GM19397 (cell line): ENCODE measurements around the gene PRTN3.
"Not testable (repeated sequence)": the region's sequence is repeated elsewhere in the genome, so short reads cannot be mapped to it uniquely, and the experiment has no call there.

Source experiments
- ATAC-seq: cut with Tn5 transposase; IDR thresholded peaks from one replicate; pipeline ENCODE4 v1.9.1; 2021; ENCODE audit warnings: mild to moderate bottlenecking, moderate library complexity; ENCODE audit not compliant: unreplicated experiment

PRTN3 gene

DNA sequence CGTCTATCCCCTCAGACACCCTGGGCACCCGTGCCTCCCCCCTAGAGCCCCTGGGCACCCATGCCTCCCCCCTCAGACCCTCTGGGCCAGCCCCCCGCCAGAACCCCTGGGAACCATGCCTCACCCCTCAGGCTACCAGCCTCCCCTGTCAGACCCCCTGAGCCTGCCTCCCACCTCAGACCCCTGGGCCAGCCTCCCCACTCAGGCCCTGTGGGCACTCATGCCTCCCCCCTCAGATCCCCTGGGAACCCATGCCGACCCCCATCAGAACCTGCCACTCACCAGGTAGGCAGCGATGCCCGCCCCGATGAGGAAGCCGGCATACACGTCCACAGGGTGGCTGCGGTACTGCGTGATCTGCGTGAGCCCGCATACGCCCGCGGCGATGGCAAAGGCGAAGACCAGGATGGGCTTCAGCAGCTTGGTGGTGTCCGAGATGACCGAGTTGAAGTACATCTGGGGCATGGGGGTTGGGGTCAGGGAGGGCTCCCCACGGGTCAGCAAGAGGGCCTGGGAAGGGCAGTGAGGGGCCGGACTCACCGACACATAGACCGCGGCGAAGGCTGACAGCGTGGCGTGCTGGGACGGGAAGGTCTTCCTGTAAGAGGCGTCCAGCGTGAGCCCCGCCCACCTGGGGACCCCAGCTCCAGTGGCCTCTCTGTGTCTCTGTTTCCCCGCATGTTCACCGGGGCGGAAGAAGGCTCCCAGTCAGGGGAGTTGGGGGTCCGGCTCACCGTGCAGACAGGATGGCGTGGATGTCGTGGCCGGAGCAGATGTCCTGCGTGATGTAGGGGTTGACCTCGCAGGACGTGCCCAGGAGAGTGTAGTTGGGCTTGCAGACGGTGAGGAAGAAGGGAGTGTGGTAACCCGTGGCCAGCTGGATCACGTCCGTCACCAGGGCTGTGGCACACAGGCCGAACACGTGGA, 26.4 kb upstream of the PRTN3 start:
- ATAC-seq = no peak

DNA sequence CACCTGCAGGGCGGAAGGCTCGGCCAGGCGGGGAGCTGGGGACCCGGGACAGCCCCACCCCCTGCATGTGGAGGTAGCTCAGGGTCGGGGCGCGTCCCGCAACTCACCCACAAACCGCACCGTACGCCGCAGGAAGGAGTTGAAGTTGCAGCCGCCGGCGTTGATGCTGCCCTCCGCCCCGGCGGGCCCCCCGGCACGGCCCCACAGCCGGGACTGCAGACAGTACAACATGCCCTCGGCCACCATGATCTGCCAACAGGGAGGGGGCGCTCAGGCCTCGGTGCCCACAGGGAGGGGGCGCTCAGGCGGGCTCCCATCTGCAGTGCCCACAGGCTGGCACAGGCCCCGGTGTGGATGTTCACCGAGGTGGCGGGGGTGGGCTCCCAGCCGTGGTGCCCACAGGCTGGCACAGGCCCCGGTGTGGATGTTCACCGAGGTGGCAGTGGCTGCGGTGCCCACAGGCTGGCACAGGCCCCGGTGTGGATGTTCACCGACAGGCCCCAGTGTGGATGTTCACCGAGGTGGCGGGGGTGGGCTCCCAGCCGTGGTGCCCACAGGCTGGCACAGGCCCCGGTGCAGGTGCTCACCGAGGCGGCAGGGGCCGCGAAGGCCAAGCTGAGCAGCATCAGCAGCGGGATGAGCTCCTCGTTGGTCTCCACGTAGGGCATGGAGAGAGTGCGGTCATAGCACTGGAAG, 25.6 kb upstream of the PRTN3 start:
- no peak for ATAC-seq

- ATAC-seq = no peak
These were observed 24.9 kb upstream of the PRTN3 start for GRCh38 chr19:815775-816499.

- no peak for ATAC-seq
These were observed 24.3 kb upstream of the PRTN3 start for GRCh38 chr19:816500-816857.

DNA sequence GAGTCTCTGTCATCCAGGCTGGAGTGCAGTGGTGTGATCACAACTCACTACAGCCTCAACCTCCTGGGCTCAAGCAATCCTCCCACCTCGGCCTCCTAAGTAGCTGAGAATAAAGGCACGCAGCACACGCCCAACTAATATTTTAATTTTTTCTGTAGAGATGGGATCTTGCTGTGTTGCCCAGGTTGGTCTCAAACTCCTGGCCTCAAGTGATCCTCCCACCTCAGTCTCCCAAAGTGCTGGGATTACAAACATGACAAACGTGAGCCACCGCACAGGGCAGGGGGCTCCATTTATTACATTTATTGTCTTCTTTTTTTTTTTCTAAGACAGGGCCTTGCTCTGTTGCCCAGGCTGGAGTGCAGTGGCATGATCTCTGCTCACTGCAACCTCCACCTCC, 20.6 kb upstream of the PRTN3 start:
- not testable (repeated sequence) for ATAC-seq

DNA sequence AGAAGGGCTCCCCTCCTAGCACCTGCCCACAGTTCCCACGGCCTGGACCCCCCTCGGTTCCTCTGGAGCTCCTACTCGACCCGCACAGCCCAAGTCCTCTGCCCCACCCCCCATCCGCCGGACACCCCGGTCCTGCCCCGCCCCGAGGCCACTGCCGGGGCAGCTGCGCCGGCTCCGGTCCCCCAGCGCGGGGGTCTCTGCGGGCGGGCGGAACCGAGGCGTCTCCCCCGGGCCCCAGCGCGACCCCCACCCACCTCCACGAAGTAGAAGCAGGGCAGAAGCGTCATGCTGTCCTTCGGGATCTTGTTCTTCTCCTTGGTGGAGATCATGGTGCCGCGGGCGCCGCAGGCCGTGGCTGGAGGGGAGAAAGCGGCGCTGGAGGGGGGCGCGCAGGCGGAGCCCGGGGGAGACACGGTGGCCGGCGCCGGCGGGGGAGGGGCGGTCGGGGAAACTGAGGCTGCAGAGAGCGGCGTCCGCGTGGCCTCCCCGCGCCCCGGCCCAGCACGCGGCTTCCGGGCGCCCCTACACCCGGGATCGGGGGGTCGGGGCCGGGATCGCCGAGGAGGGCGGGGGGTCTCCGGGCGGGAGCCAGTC, 19.5 kb upstream of the PRTN3 start:
- no peak for ATAC-seq

- no peak for ATAC-seq
These were observed 18.8 kb upstream of the PRTN3 start, which contains the start of gene PLPPR3 for GRCh38 chr19:821825-822503. TSS of gene PLPPR3 (minus strand) at chr19:821955. CDS start at chr19:821559, 396 bp downstream.

GRCh38 chr19:823565-824121, 17.2 kb upstream of the PRTN3 start:
- no peak for ATAC-seq

- ATAC-seq = no peak
These were observed 15.9 kb upstream of the PRTN3 start for GRCh38 chr19:824885-825284.

GRCh38 chr19:825897-826644, 14.7 kb upstream of the PRTN3 start:
- no peak for ATAC-seq

- ATAC-seq = no peak
These were observed 13.5 kb upstream of the PRTN3 start for GRCh38 chr19:827314-827709.

GRCh38 chr19:827710-828321, 13.0 kb upstream of the PRTN3 start, which contains the start of gene AZU1:
TSS of gene AZU1 (plus strand) at chr19:827837. CDS start at chr19:827847, 10 bp downstream.
- ATAC-seq = no peak

GRCh38 chr19:829129-829758, 11.6 kb upstream of the PRTN3 start:
- no peak for ATAC-seq

DNA sequence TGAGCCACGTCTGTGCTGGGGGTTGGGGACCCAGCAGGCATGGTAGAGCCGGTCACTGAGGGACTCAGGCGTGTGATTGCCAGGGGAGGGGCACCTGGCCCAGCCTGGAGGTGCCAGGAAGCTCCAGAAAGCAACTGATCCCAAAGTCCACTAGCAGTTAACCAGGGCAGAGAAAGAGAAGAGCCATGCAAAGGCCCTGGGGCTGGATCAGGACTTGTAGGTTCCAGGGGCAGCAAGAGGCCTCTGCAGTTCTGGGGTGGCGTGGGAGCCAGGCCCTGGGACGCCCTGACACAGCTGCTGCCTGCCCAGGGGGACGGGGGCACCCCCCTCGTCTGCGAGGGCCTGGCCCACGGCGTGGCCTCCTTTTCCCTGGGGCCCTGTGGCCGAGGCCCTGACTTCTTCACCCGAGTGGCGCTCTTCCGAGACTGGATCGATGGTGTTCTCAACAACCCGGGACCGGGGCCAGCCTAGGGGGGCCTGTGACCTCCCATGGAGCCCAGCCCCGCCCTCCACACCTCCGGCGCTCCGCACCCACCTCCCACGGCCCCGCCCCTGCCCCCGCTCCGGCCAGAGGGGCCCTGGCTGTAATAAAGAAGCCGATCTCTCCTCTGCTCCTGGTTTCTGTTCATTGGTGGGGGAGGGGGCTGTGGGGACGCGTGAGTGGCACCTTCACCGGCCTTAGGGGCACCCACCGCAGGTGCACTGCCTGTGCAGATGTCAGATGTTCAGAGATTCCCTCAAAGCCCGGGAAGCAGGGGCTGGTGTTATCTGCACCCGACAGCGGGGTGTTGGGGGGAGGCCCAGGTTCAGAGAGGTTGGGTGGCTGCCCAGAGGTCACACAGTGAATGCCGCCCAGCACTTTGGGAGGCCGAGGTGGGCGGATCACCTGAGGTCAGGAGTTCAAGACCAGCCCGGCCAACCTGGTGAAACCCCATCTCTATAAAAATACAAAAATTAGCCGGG, 9.1 kb upstream of the PRTN3 start:
- no peak for ATAC-seq

- ATAC-seq = no peak
These were observed 6.6 kb upstream of the PRTN3 start for GRCh38 chr19:834216-834615.

- ATAC-seq = no peak
These were observed 5.5 kb upstream of the PRTN3 start for GRCh38 chr19:835210-835810.

- not testable (repeated sequence) for ATAC-seq
These were observed 2.0 kb downstream of the PRTN3 start for GRCh38 chr19:842802-843179.
